ENCODE data around the gene RAPGEF4.
A peak's percentile ranks its signal among the peaks of the same experiment; 100 is the strongest.

The RAPGEF4 gene

DNA sequence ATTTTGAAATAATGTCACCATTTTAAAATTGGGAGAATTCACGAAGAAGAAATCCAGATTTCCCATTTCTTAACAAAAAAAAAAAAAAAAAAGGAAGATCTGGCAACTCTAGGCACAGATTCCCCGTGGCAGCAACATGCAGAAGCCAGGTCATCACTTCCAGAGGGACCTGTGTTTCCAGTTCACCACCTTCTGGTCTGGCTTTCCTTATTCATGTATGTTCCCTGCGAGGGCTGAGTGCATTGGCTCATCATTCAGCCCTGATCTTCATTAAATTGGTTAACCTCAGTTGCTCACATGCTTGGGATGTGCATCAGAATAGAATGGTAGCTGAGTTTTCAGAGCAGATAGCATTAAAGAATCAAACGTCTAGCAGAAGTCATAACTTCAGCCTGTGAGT lies 315.0 kb downstream of the RAPGEF4 start:
- peaks cover 8% of the 10 kb centered on the region for H3K27me3 Mint-ChIP-seq
- peaks cover 8% of the 10 kb centered on the region for H3K4me1 Mint-ChIP-seq
- H3K4me3 Mint-ChIP-seq, result no peak overlapping the region
- no peaks in the 10 kb centered on the region for H3K9me3 Mint-ChIP-seq
- H3K36me3 Mint-ChIP-seq, result no peaks in the 10 kb centered on the region
- no peak overlapping the region for H3K27ac Mint-ChIP-seq

DNA sequence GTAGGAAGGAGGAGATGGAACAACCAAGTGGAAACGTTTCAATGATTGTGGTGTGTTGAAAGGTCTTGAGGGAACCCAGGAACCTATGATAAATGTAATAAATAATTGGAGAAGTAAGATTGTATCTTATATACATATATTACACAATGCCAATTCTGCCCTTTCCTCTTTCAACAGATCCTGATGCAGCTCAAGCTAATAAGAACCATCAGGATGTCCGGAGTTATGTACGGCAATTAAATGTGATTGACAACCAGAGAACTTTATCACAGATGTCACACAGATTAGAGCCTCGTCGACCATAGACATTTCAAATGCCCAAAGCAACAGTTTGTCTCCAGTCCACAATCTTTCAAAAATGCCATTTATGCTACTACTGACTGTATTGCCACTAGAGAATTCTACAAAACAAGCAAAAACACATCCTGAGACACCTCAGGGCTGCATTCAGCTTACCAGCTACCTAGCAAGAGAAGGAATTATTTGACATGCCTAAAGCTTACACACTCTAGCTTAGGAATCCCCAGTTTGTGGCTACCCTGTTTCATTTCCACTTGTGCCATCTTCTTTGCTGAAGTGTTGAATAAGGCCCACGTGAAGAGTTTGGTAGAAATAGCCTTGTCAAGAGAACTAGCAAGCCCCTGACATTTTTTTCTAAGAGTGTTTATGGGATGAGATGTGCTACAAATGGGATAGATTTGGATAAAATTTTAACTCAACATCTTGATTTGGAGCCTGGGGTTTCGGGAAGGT lies 316.0 kb downstream of the RAPGEF4 start:
- Mint-ChIP-seq H3K27ac (no peak overlapping the region), H3K36me3 (no peaks in the 10 kb centered on the region), H3K27me3 (peaks cover 8% of the 10 kb centered on the region), H3K4me1 (peaks cover 8% of the 10 kb centered on the region), H3K9me3 (no peaks in the 10 kb centered on the region), H3K4me3 (no peak overlapping the region)

DNA sequence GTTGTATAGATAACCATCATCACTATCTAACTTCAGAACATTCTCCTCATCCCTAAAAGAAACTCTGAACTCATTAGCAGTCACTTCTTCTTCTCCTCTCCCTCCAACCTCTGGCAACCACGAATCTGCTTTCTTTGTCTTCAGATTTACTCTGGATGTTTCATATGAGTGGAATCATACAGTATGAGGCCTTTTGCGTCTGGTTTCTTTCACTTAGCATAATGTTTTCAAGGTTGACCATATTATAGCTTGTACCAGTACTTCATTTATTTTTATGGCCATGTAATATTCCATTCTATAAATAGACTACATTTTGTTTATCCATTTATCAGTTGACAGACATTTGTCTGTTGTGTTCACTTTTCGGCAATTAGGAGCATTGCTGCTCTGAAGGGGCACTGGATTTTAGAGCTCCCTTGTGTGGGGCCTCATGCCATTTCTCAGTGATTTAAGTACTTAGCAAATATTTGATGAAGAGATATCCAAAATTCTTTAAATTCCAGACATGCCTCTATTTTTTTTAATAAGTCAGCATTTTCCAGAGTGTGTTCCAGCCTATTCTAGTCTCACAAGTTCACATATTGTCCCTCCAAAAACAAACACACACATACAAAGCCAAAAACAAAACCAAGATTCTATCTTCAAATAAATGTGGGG lies 317.5 kb downstream of the RAPGEF4 start:
- Mint-ChIP-seq H3K27ac (no peak overlapping the region), H3K4me1 (peaks cover 8% of the 10 kb centered on the region), H3K36me3 (no peaks in the 10 kb centered on the region), H3K27me3 (peaks cover 12% of the 10 kb centered on the region), H3K9me3 (no peaks in the 10 kb centered on the region), H3K4me3 (no peak overlapping the region)

DNA sequence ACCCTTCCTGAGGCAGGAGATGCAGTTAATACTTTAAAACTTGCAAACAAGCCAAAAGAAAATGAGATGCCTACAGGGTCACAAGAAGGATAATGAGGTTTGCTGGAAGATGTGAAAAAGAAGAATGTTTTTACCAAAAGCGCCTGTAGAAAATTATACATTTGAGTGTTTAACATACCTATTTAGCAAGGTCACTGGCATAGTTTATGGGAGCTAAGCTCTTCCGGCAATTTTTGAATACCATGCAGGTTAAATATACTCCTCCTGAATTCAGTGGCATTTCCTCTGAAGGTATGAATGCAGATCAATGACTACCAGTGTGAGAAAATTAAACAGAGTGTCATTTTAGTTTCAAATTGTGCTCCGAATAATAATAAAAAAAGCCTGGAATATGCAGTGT lies 318.8 kb downstream of the RAPGEF4 start:
- Mint-ChIP-seq H3K27me3 (peaks cover 12% of the 10 kb centered on the region), H3K27ac (no peak overlapping the region), H3K4me3 (no peak overlapping the region), H3K9me3 (no peaks in the 10 kb centered on the region), H3K36me3 (no peaks in the 10 kb centered on the region), H3K4me1 (peaks cover 3% of the 10 kb centered on the region)

DNA sequence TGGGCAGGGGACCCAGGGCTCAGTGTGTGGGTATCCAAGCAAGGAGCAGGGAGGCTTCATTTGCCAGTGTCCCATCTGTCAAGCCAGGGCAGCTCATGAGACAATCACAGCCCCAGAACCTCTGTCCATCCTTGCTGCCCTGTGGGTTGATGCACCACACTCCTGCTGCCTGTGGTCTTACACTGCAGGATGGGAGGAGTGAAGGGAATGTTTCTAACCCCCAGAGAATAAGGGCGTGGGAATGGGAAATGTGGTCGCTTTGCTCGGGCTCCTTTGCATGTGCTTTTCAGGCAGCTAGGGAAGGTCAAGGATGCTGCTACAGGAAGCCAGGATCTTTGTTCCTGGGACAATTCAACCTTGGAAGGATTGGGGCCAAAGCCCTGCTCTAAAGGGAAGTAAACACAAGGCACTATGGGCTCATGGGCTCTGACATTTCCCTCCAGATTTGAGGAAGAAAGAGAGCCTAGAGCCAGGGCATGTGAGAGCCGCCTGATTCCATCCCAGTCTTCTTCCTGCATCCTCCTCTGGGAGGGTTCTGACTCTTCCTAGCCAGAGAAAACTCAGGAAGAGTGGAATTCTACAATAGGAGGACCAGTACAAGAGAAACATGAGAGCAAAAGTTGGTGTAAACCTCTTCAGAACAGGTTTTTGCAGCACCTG lies 321.2 kb downstream of the RAPGEF4 start:
- no peak overlapping the region for H3K27ac Mint-ChIP-seq
- no peaks in the 10 kb centered on the region for H3K4me1 Mint-ChIP-seq
- no peaks in the 10 kb centered on the region for H3K36me3 Mint-ChIP-seq
- H3K27me3 Mint-ChIP-seq, result peaks cover 12% of the 10 kb centered on the region
- no peaks in the 10 kb centered on the region for H3K9me3 Mint-ChIP-seq
- no peak overlapping the region for H3K4me3 Mint-ChIP-seq

DNA sequence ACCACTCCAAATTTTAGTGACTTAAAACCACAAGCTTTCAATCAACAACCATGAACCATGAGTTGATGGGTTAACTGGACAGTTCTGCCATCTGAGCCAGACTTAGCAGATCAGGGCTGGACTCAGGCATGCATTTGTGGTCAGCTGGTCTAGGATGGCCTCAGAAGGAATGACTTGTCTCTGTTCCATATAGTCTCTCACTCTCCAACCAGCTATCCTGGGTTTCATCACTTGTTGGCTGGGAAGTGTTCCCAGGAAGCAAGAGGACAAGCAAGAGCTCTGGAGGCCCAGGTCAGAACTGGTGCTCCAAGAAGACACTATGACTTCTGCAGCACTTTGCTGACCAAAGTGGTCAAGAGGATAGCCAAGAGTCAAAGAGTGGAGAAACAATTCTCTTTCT lies 322.5 kb downstream of the RAPGEF4 start:
- Mint-ChIP-seq H3K27me3 (peaks cover 13% of the 10 kb centered on the region), H3K4me3 (no peak overlapping the region), H3K36me3 (no peaks in the 10 kb centered on the region), H3K9me3 (no peaks in the 10 kb centered on the region), H3K4me1 (no peaks in the 10 kb centered on the region), H3K27ac (no peak overlapping the region)

DNA sequence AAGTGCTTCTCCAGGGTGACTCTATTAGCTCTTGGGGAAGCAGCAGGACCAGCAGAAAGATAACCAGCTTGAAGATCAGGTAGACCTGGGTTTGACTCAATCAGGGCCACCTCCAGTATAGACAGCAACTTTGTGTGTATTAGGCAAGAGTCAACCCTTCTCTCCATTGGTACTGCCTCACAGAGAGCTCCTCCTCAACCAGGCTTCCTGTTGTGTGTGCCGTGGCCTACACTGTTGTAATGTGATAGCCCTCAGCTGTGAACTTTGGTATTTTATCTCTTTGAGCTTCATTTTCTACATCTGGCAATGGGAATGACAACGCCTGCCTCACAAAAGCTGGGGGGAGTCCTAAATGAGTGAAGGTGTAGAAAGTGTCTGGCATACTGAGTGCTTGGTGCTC lies 323.0 kb downstream of the RAPGEF4 start:
- no peaks in the 10 kb centered on the region for H3K36me3 Mint-ChIP-seq

DNA sequence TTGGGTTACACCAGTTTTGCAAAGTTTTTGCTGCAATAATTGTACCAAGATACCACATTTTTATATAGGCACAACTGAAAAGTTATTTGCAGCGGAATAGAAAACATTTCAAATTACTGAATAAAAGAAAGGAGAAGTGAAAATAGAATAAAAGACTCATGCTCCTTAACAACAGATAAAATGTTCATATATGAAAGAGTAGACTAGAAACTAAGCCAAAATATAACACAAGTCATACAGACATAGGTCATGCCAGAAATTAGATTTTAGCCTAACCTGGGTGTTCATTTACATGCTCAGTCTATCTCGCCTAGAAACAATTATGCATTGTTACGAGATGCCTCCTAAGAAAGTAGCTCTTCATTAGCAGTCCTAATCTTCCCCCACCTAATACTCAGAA lies 323.6 kb downstream of the RAPGEF4 start:
- Mint-ChIP-seq H3K4me1 (no peaks in the 10 kb centered on the region), H3K27me3 (peaks cover 10% of the 10 kb centered on the region), H3K27ac (no peak overlapping the region), H3K36me3 (no peaks in the 10 kb centered on the region), H3K4me3 (no peak overlapping the region), H3K9me3 (no peaks in the 10 kb centered on the region)

More for the DNA sequence above, 323.0 kb downstream of the RAPGEF4 start:
- peaks cover 10% of the 10 kb centered on the region for H3K27me3 Mint-ChIP-seq
- no peak overlapping the region for H3K27ac Mint-ChIP-seq
- no peak overlapping the region for H3K4me3 Mint-ChIP-seq
- H3K4me1 Mint-ChIP-seq, result no peaks in the 10 kb centered on the region
- no peaks in the 10 kb centered on the region for H3K9me3 Mint-ChIP-seq

DNA sequence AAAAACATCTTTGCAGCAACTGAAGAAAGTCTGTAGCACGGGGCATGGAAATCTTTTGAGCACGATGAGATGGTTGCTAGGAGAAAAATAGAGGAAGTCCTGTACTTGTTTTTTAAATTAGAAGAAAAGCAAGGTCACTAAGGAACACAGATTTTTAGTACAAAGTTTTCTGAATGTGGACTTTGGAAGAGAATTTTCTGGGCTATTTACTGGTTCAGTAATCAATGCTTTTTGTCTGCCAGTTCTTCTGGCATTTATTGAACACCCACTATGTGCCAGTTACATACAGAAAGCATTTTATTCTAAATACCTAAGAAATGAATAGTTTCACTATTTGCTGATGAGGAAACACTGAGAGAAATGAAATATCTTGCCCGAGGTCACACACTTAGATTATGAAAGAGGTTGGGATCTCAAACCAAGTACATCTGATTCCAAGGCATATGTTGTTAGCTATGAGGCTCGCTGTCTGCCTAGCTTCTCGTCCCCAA lies 324.4 kb downstream of the RAPGEF4 start:
- H3K4me3 Mint-ChIP-seq, result no peak overlapping the region
- no peaks in the 10 kb centered on the region for H3K4me1 Mint-ChIP-seq
- H3K27me3 Mint-ChIP-seq, result peaks cover 7% of the 10 kb centered on the region
- no peaks in the 10 kb centered on the region for H3K36me3 Mint-ChIP-seq
- H3K9me3 Mint-ChIP-seq, result no peaks in the 10 kb centered on the region
- no peak overlapping the region for H3K27ac Mint-ChIP-seq

DNA sequence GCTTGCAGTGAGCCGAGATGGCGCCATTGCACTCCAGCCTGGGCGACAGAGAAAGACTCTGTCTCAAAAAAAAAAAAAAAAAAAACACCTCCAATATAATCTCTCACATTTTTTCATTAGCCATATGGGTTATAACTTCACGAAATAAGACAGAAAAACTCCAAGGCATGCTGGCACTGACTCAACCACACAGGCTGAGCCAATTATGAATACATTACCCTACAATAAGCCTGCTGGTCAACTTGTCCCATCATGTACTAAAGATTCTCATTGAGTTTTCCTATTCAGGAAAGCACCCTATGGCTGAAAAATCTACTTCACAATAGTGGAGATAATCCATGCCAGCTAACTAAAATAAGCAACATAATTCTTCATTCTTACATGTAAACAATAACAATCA lies 327.2 kb downstream of the RAPGEF4 start:
- Mint-ChIP-seq H3K9me3 (no peaks in the 10 kb centered on the region), H3K27me3 (peaks cover 13% of the 10 kb centered on the region), H3K27ac (no peak overlapping the region), H3K36me3 (no peaks in the 10 kb centered on the region), H3K4me3 (no peak overlapping the region), H3K4me1 (no peaks in the 10 kb centered on the region)

DNA sequence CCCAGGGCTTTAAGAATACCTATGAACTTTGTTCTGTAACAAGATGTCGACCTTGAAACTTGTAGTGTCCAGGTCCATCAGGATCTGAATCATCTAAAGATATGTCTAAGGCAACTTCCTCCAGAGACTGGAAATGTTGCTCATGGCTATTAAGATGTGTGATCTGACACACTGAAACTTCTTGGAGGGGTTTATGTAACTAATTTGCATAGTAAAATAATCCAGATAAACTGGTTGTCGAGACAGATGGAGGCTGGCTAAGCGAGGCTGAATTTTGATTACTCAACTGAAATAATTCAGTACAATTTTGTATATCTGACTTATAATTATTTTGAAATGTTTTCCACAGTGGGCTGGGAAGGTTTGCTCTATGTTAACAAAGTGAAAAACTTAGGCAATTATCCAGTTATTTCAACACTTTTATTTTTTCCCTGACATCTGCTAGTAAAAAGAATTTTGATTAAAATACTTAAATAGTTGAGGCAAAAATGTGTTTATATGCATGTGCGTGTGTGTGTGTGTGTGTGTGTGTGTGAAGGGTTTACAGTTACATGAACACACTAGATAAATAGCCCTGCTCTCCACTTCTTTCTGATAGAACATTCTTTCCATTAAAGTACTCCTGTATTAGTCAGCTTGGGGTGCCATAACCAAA lies 328.6 kb downstream of the RAPGEF4 start:
- no peaks in the 10 kb centered on the region for H3K36me3 Mint-ChIP-seq
- H3K4me1 Mint-ChIP-seq, result no peaks in the 10 kb centered on the region
- no peak overlapping the region for H3K4me3 Mint-ChIP-seq
- H3K9me3 Mint-ChIP-seq, result no peaks in the 10 kb centered on the region
- H3K27me3 Mint-ChIP-seq, result peaks cover 13% of the 10 kb centered on the region
- H3K27ac Mint-ChIP-seq, result no peak overlapping the region

DNA sequence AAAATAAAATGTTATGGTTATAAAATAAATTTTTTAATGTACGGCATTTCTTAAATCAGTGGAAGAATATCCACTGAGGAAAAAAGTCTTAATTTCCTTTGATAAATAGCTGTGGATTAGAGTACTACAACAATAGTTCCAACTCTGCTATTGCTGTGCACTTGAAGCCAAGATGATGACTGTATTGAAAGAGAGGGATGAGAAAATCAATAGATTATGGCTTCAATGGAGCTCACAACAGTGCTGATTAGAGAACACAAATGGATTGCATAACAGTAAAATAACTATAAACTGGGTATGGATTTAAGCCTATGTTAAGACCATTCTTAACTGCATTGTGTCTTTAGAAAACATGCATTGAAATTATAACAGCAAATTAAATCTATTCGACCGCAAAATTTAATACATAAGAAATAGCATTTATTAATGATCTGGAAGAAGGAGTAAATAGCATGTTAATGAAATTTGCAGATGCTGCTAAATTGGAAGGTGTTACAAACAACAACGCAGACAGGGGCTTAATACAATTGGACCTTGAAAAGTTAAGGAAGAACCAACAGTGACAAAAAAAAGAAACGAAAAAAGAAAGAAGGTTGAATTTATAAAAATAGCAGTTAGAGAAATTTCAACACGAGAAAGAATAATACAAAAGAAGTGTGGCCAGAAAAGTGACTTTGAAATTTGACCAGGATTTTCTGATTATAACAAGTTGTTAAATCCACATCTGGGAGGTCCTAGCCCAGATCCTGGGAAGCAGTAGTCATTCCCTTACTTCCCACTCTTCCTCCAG lies 331.4 kb downstream of the RAPGEF4 start:
- Mint-ChIP-seq H3K27ac (peak overlapping the region; percentile 61), H3K9me3 (no peaks in the 10 kb centered on the region), H3K27me3 (peaks cover 24% of the 10 kb centered on the region), H3K36me3 (no peaks in the 10 kb centered on the region), H3K4me1 (no peaks in the 10 kb centered on the region), H3K4me3 (no peak overlapping the region)

DNA sequence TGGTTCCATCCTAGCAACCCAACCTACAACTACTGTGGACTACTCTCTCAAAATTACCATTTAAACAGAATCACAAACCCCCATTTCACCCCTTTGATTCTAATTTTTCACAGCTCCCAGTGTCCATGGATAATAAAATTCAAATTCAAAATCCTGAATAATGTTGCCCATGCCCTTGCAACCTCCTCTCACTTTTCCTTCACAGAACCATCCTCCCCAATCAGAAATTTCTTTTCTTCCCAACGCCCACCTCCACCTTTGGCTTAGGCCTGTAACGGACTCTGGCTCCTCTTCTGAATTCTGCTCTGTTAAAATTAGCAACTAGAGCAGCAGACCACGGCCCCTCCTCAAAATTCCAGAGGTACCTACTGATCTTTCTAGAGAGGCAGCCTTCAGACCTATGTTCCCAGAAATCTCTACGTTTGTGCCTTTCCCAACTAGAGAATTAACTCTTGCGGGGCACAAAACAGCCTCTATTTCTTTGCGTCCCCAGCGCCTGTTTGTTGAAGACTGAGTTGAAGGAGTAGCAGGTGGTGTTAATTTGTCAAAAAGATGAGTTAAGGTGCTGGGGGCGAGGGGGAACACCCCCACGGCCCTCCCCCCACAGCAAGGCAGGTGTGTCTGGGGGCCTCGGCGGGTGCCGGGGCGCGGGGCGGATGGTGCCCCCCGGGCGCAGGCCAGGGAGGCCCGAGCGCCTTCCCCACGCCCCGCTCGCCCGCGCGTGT lies 339.6 kb downstream of the RAPGEF4 start:
- H3K9me3 Mint-ChIP-seq, result no peaks in the 10 kb centered on the region
- peaks cover 41% of the 10 kb centered on the region for H3K27me3 Mint-ChIP-seq
- peaks cover 14% of the 10 kb centered on the region for H3K4me1 Mint-ChIP-seq
- H3K36me3 Mint-ChIP-seq, result peaks cover 2% of the 10 kb centered on the region
- H3K4me3 Mint-ChIP-seq, result peak overlapping the region; percentile 75
- H3K27ac Mint-ChIP-seq, result no peak overlapping the region

DNA sequence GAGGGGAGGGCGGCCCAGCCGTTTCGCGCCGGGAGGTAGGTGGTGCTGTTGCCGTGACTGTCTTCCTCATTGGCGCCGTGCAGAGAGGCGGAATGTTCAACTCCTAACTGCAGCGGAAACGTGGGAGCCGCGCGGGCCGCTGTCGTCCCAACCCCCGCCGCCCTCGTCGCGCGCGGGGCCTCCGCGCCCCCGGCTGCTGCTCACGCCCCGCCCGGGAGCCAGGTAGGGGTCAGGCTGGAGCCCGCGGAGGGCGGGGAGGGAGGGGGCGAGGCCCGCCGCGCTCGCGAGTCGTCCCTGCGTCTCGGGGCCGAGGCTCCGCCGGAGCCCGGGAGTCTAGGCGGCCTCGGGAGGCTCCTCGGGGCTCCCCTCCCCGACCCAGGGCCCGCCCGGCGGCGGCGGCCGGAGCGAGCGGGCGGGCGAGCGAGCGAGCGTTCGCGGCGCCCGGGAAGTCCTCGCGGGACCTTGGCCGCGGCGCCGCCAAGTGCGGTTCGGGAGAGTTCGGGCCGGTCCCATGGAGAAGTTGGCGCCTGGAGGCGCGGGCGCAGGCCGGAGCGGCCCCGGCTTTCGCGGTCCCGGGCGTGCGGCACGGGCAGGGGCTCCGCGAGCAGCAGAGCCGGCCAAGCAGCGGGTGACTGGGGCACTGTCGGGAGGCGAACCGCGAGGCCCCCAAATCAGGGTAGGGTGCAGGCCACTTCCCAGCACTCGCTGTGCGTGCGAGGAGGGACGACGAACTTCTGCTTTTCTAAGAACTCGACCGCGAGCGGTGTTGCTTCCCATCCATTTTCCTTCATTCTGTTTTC lies 340.3 kb downstream of the RAPGEF4 start, which contains the start of gene MAP3K20:
TSS of gene MAP3K20 (plus strand) at position 66 of the 800 bp plus-strand sequence. CDS start 15,186 bp downstream, outside the sequence.
- no peak within 1 kb of the TSS for H3K27ac Mint-ChIP-seq
- H3K4me1 Mint-ChIP-seq, result peaks cover 14% of the 10 kb centered on the region

More for the DNA sequence above, 340.3 kb downstream of the RAPGEF4 start, which contains the start of gene MAP3K20:
- H3K36me3 Mint-ChIP-seq, result peaks cover 2% of the 10 kb centered on the region
- H3K4me3 Mint-ChIP-seq, result peak within 1 kb of the TSS; percentile 75
- peaks cover 39% of the 10 kb centered on the region for H3K27me3 Mint-ChIP-seq
- H3K9me3 Mint-ChIP-seq, result no peaks in the 10 kb centered on the region

All from activated naive CD4-positive, alpha-beta T cell treated with anti-CD3 and anti-CD28 coated beads, Interleukin-2, amount 50 U/mL, for 24 hours (primary cell).